K562 (cell line): ENCODE results near the gene RGL2. TPM values are rescaled to one million over a fixed set of nuclear protein-coding genes. Genes with fewer than 3 reads are reported as not detected.

ENCODE experiments used
- ARID2 ChIP-seq: fragments of 450-650 bp; IDR thresholded peaks from 2 replicates; pipeline ENCODE4 v1.6.1; 2017; ENCODE audit warnings: antibody characterized with exemption, mild to moderate bottlenecking
- BRD4 ChIP-seq: fragments of 200-600 bp; sonication (generic); IDR thresholded peaks from 2 replicates; pipeline ENCODE4 v1.6.1; 2017; ENCODE audit warnings: inconsistent platforms
- CHD1 ChIP-seq: fragments of 200-600 bp; sonication (generic); IDR thresholded peaks from one replicate; pipeline ENCODE4 v1.6.1; 2012; ENCODE audit warnings: mild to moderate bottlenecking, moderate library complexity, low read length, inconsistent platforms
- EHMT2 ChIP-seq: fragments of 450-650 bp; IDR thresholded peaks from 2 replicates; pipeline ENCODE4 v1.6.1; 2018; ENCODE audit warnings: antibody characterized with exemption
- HDAC1 ChIP-seq, 2 experiments: fragments of 450-650 bp; IDR thresholded peaks; 2 replicates each; pipeline ENCODE4 v1.6.1; 2016 to 2017; ENCODE audit warnings: inconsistent platforms in 1 of 2, mild to moderate bottlenecking in 1 of 2, moderate library complexity in 1 of 2
- HDGF ChIP-seq: fragments of 450-650 bp; IDR thresholded peaks from 2 replicates; pipeline ENCODE4 v1.6.1; 2016
- JUN ChIP-seq, 2 experiments: sonication (generic) in 1 of 2; formaldehyde crosslinking in 1 of 2; IDR thresholded peaks; 2 replicates each; pipeline versions ENCODE4 v1.6.1 to v1.8.0; 2012 to 2022; ENCODE audit warnings: borderline replicate concordance in 2 of 2, mild to moderate bottlenecking in 2 of 2, improper control_type of control experiment in 1 of 2, low read depth in 1 of 2, low read length in 1 of 2, missing genetic modification reagents in 1 of 2
- MAFF ChIP-seq: IDR thresholded peaks from 2 replicates; pipeline ENCODE4 v1.6.1; 2012; ENCODE audit warnings: low read length, improper control_type of control experiment
- MITF ChIP-seq: IDR thresholded peaks from 2 replicates; pipeline ENCODE4 v1.6.1; 2014; ENCODE audit warnings: antibody characterized with exemption
- NFRKB ChIP-seq: fragments of 450-650 bp; IDR thresholded peaks from 2 replicates; pipeline ENCODE4 v1.6.1; 2016; ENCODE audit warnings: low read depth
- PKNOX1 ChIP-seq: fragments of 450-650 bp; IDR thresholded peaks from 2 replicates; pipeline ENCODE4 v1.6.1; 2016
- RBBP5 ChIP-seq: fragments of 200-600 bp; sonication (generic); IDR thresholded peaks from 2 replicates; pipeline ENCODE4 v1.6.1; 2012; ENCODE audit warnings: borderline replicate concordance, mild to moderate bottlenecking, low read length, control low read depth, inconsistent platforms; ENCODE audit not compliant: insufficient read depth, poor library complexity, severe bottlenecking
- SAFB2 ChIP-seq: fragments of 200-400 bp; formaldehyde crosslinking; IDR thresholded peaks from 2 replicates; pipeline ENCODE4 v1.6.1; 2018; ENCODE audit warnings: borderline replicate concordance, low read length, low read depth, moderate library complexity; ENCODE audit not compliant: severe bottlenecking
- SMARCA5 ChIP-seq: fragments of 450-650 bp; IDR thresholded peaks from 2 replicates; pipeline ENCODE4 v1.6.1; 2016
- SPI1 ChIP-seq: IDR thresholded peaks from 2 replicates; pipeline ENCODE4 v1.6.1; 2011; ENCODE audit warnings: low read depth, low read length, control low read depth, borderline replicate concordance
- ZBTB11 ChIP-seq, 3 experiments: fragments of 200-800 bp in 1 of 3; fragments of 250-450 bp in 1 of 3; fragments of 450-650 bp in 1 of 3; sonication (Bioruptor Pico) in 1 of 3; sonication (Bioruptor generic) in 1 of 3; formaldehyde crosslinking in 1 of 3; IDR thresholded peaks; 2 replicates each; pipeline versions ENCODE4 v1.6.1 to v1.8.0; 2016 to 2022; ENCODE audit warnings: mild to moderate bottlenecking in 2 of 3, missing genetic modification characterization in 2 of 3, missing compliant biosample characterization in 1 of 3, moderate library complexity in 1 of 3
- ZFP1 ChIP-seq: fragments of 450-650 bp; formaldehyde crosslinking; IDR thresholded peaks from 2 replicates; pipeline ENCODE4 v1.4.0; 2020; ENCODE audit warnings: mild to moderate bottlenecking, mixed read lengths
- ZNF12 ChIP-seq: sonication (generic); formaldehyde crosslinking; IDR thresholded peaks from 2 replicates; pipeline ENCODE4 v1.4.0; 2020; ENCODE audit warnings: mild to moderate bottlenecking, missing genetic modification reagents
- ZNF121 ChIP-seq: sonication (generic); formaldehyde crosslinking; conservative IDR thresholded peaks from 2 replicates; pipeline ENCODE4 v1.8.0; 2022; ENCODE audit warnings: missing genetic modification reagents
- ZNF740 ChIP-seq, 3 experiments: fragments of 200-800 bp in 1 of 3; sonication (Bioruptor generic) in 1 of 3; sonication (generic) in 1 of 3; formaldehyde crosslinking in 1 of 3; IDR thresholded peaks; 2 replicates each; pipeline versions ENCODE4 v1.6.1 to v1.8.0; 2016 to 2022; ENCODE audit warnings: mild to moderate bottlenecking in 2 of 3, missing compliant biosample characterization in 2 of 3, missing genetic modification characterization in 2 of 3, missing genetic modification reagents in 1 of 3
- polyA plus RNA-seq, 8 experiments: library from polyadenylated mRNA; depleted of rRNA in 4 of 8; stranded (reverse) in 5 of 8; unstranded in 3 of 8; fragments of >200 nt; fragmentation: Nextera tagmentation in 2 of 8; fragmentation: Illumina TruSeq in 1 of 8; extraction: Ambion mirVana in 2 of 8; extraction: Trizol in 1 of 8; gene quantifications; 2 replicates each; pipeline versions ENCODE4 v1.2.1 to v1.2.3, GENCODE V29; 2011 to 2014; ENCODE audit warnings: inconsistent platforms in 1 of 8, missing spikeins in 1 of 8
- total RNA-seq, 7 experiments: library from RNA; depleted of rRNA in 6 of 7; stranded (reverse); fragments of >200 nt in 6 of 7; fragmentation: Illumina TruSeq in 2 of 7; extraction: Trizol in 2 of 7; gene quantifications; 2 replicates each; pipeline versions ENCODE4 v1.2.1 to v1.2.3, GENCODE V29; 2011 to 2021; ENCODE audit warnings: low replicate concordance in 1 of 7

The RGL2 gene
- total and polyA plus RNA-seq, 9 of the 15 experiments (the other 6 are each of a cell fraction or from before 2014, with no cell fraction given): 1.8 to 57.1 (median 19.5) TPM

GRCh38 chr6:33248932-33249731 lies 49.6 kb downstream of the RGL2 start (continued):
- TF ChIP-seq MITF: peak; percentile 25; the same call in 1 of the 2 replicates
- peak; percentile 78 for TF ChIP-seq RBBP5
- no peak for TF ChIP-seq SMARCA5
- TF ChIP-seq NFRKB: peak; percentile 48
- no peak for TF ChIP-seq EHMT2
- peak; percentile 53; the same call in 1 of the 2 replicates for TF ChIP-seq HDGF
- no peak for TF ChIP-seq BRD4
- peak; percentile 65 for TF ChIP-seq MAFF
- TF ChIP-seq ARID2: peak; percentile 43; the same call in 1 of the 2 replicates
- no peak for TF ChIP-seq ZNF121 (CRISPR knock-in tag)
- peak; percentile 51; the same call in 1 of the 2 replicates for TF ChIP-seq SPI1
- peak in 1 of 2 experiments; percentile 40; a peak in 2 of 4 replicates for TF ChIP-seq HDAC1 (IDR thresholded peaks at IDR 0.05)
- TF ChIP-seq CHD1: peak; percentile 5
- TF ChIP-seq JUN (IDR thresholded peaks at IDR 0.05; ENCODE audit: borderline replicate concordance, low read depth, low read length): 0 out of 2 replicates have a peak, but pooled peaks have one; percentile 30
- TF ChIP-seq JUN (CRISPR knock-in tag; IDR thresholded peaks at IDR 0.05; ENCODE audit: borderline replicate concordance): peak; percentile 80; the same call in 1 of the 2 replicates
- TF ChIP-seq ZNF12 (CRISPR knock-in tag): no peak
- TF ChIP-seq PKNOX1: peak; percentile 98
- TF ChIP-seq SAFB2: no peak
- TF ChIP-seq ZBTB11 (CRISPR knock-in tag; IDR thresholded peaks at IDR 0.05): peak in 1 of 3 experiments; percentile 85; a peak in 2 of 6 replicates
- no peak for TF ChIP-seq ZNF740 (CRISPR knock-in tag; IDR thresholded peaks at IDR 0.05)
- TF ChIP-seq ZNF740 (tag; IDR thresholded peaks at IDR 0.05): no peak
- TF ChIP-seq ZFP1 (CRISPR knock-in tag): peak; percentile 10; the same call in 1 of the 2 replicates
